ENCODE measurements around the gene TAS2R3.
"Not testable (repeated sequence)": the region's sequence is repeated elsewhere in the genome, so short reads cannot be mapped to it uniquely, and the experiment has no call there.

TAS2R3 gene, protein sequence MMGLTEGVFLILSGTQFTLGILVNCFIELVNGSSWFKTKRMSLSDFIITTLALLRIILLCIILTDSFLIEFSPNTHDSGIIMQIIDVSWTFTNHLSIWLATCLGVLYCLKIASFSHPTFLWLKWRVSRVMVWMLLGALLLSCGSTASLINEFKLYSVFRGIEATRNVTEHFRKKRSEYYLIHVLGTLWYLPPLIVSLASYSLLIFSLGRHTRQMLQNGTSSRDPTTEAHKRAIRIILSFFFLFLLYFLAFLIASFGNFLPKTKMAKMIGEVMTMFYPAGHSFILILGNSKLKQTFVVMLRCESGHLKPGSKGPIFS

DNA sequence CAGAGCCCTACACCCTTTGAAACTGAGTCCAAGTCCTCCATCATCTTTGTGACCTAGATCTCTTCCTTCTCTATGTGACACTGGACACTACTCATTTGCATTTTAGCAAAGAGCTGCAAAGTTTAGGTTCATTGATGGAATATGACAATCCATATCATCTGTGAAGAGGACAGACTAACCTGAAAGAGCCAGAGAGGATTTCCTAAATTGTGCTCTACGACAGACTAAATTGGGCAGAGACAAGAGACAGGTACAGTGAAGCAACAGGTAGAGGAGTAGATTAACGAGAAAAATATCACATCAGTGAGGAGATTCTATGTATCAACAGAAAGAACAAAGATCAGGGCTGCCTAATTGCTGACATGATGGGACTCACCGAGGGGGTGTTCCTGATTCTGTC, at the start of gene TAS2R3:
Gene TAS2R3, plus strand, starts transcription at position 301 of the 400 bp plus-strand sequence. Its CDS starts 62 bp downstream, at position 363.
- no peak for DNase-seq (ENCODE audit: low spot score)

DNA sequence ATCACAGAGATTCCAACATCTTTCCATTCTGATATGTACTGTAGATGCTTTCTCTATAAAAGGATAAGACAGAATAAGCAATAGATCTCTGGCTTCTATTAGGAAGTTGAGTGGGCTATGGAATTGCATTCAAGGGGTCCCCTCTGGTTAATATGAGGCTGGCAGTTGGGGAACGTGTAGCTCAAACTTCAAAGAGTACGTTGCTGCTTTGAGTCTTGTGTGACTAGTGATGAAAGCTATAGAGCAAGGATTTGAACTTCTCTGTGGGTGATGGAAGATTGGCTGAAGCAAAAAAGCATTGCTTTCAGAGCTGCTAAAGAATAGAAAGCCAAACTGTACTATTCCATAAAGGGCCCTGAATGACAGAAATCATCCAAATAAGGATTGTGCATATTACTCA, 49.3 kb upstream of the TAS2R3 start:
- no peak for DNase-seq (ENCODE audit: low spot score)

GRCh38 chr7:141715018-141715417, 48.9 kb upstream of the TAS2R3 start:
- no peak for DNase-seq (ENCODE audit: low spot score)

GRCh38 chr7:141715794-141716689, 47.9 kb upstream of the TAS2R3 start:
- DNase-seq (ENCODE audit: low spot score) = no peak

GRCh38 chr7:141717450-141717849, 46.4 kb upstream of the TAS2R3 start:
- DNase-seq (ENCODE audit: low spot score) = no peak

- DNase-seq (ENCODE audit: low spot score) = no peak
Observed at GRCh38 chr7:141722529-141722928, 41.4 kb upstream of the TAS2R3 start.

- no peak for DNase-seq (ENCODE audit: low spot score)
Observed at GRCh38 chr7:141729020-141729419, 34.9 kb upstream of the TAS2R3 start.

GRCh38 chr7:141731476-141732149, 32.3 kb upstream of the TAS2R3 start:
- DNase-seq (ENCODE audit: low spot score) = no peak

DNA sequence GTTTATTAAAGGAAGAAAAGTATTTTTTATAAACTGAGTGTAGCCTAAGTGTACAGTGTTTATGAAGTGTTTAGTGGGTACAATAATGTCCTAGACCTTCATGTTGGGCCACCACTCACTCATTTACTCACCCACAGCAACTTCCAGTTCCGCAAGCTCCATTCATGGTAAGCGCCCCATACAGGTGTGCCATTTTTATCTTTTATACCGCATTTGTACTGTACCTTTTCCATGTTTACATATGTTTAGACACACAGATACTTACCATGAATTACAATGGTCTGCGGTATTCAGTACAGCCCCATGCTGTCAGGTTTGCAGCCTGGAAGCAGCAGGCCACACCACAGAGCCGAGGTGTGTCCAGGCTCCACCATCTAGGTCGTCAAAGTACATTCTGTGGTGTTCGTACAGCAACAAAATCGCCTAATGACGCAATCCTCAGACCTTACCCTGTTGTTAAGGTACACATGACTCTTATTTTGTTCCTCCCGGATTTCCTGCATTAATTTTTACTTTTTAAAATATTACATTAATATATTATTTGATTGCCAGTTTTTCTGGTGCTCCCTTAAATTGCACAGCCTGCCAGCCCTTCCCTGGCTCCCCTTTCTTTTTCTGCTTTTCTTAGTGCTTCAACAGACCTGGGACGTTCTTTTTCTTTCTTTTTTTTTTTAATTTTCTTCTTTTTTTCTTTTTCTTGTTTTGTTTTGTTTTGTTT, 26.6 kb upstream of the TAS2R3 start:
- DNase-seq (ENCODE audit: low spot score) = peak; percentile 59

DNA sequence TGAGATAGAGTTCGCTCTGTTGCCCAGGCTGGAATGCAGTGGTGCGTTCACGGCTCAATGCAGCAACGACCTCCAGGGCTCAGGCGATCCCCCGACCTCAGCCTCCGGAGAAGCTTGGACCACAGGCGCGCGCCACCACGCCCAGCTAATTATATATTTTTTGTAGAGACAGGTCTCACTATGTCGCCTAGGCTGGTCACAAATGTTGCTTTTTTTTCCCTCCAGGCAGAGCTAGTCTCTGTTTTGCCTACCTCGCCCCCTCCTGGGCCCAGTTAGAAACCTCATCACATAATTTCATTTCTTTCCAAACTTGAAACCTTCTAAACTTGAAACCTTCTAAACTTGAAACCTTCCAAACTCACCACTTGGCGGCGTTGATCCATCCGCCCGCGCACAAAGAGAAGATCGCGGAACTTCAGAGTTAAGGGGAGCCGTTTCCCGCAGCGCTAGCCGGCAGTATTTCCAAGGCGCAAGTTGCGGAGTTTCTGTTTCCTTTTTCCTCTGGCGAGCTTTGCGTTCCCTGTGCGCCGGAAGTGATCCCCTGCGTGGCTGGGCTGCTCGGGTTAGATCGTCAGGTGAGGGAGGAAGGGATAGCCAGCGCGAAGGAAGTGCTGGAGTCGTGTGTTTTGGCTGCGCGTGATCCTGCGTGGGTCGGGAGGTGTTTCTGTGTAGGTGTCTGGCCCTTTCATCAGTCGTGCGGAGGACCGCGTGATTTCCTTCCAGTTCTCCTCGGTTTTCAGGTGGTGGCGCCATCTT, 25.9 kb upstream of the TAS2R3 start, which contains the start of gene SSBP1:
Gene SSBP1, plus strand, starts transcription at position 523 of the 756 bp plus-strand sequence. CDS start 809 bp downstream, outside the sequence.
- peak; percentile 100 for DNase-seq (ENCODE audit: low spot score)

DNA sequence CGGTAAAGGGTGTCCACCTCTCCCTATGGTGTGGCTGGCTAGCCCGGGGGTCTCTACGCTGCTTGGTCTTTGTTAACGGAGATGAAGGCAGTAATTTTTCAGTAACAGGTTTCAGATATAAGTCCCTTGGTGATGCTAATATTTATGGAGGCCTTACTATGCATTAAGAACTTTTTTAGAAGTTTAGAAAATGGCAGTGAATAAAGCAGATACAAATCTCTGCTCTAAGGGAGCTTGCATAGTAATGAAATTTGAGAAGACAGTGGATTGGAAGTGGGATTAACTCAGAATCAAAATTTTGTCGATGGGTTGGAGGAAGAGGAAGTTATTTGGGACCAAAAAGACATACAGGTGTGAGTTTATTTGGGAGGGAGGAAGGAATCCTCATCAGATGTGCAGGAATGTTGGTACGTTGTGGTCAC, 25.3 kb upstream of the TAS2R3 start:
- no peak for DNase-seq (ENCODE audit: low spot score)

GRCh38 chr7:141739250-141739649, 24.6 kb upstream of the TAS2R3 start:
- DNase-seq (ENCODE audit: low spot score) = no peak

DNA sequence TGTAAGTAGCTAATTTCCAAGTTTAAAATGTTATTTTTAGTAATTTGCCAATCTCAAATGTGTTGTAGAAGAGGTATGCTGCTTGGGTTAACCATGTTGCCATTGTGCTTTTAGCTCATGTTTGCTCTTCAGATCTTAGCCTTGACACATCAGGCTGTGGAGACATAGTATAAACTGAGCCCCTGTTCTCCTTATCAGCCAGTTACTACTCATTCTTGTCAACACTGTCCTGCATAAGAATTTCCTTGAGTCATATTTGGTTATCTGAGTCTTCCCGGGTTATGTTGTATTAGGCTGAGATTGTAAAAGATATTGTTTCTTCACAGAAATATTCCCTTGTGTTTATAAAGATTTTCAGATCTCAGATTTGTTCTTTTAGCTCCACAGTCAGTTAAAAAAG, 21.7 kb upstream of the TAS2R3 start:
- no peak for DNase-seq (ENCODE audit: low spot score)

GRCh38 chr7:141744131-141744530, 19.8 kb upstream of the TAS2R3 start:
- no peak for DNase-seq (ENCODE audit: low spot score)

GRCh38 chr7:141748396-141748795, 15.5 kb upstream of the TAS2R3 start:
- no peak for DNase-seq (ENCODE audit: low spot score)

GRCh38 chr7:141751904-141752303, 12.0 kb upstream of the TAS2R3 start:
- DNase-seq (ENCODE audit: low spot score) = not testable (repeated sequence)

DNA sequence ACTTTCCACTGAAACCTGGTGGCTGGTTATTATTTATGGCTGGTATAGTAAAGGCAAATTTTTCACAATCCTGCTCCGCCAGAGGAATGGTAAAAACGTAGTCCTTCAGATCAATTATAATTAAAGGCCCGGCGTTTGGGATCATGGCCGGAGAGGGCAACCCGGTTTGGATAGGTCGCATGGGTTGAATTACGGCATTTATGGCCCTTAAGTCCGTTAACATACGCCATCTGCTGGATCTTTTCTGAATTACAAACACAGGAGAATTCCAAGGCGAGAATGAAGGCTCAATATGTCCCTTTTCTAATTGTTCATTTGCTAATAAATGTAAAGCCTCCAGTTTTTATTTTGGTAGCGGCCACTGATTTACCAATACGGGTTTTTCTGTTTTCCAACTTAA, 11.3 kb upstream of the TAS2R3 start:
- DNase-seq (ENCODE audit: low spot score) = no peak

DNA sequence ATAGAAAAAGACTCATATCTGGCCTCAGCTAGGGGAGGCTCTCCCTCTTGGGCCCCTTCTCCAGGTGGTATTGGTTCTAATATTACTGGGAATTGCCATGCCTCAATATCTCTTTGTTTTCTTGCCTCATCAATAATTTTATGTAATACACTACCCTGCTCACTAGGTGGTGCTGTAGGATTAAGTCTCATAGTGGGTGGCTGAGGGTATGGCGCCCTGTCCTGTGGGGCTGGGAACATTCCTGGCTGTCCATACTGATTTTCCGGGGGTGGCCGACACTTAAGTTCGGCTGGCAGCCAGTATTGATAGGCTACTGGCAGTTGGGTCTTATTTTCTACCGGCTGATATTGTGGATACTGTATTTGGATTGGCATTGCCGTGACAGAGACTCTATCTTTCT, 9.0 kb upstream of the TAS2R3 start:
- peak; percentile 42 for DNase-seq (ENCODE audit: low spot score)

DNA sequence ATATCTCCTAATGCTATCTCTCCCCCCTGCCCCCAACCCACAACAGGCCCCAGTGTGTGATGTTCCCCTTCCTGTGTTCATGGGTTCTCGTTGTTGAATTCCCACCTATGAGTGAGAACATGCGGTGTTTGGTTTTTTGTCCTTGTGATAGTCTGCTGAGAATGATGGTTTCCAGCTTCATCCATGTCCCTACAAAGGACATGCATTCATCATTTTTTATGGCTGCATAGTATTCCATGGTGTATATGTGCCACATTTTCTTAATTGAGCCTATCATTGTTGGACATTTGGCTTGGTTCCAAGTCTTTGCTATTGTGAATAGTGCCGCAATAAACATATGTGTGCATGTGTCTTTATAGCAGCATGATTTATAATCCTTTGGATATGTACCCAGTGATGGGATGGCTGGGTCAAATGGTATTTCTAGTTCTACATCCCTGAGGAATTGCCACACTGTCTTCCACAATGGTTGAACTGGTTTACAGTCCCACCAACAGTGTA, 6.2 kb downstream of the TAS2R3 start:
- DNase-seq (ENCODE audit: low spot score) = not testable (repeated sequence)

DNA sequence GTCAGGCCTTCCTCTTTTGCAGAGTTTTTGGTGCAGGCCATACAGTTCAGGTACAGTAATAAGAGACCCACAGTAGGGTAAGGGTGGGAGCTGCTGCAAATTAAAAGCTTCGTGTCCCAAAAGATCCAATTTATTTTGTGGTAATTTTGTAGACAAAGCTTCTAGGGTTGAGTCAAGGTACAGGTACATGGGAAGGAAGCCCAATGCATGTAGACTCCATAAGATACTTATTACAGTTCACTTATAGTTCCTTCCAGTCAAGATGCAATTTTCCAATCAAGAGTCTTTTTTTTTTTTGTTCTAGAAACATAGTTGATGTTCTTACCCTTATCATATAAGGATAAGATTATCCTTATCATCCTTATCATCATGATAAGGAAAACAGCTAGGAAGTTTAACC, 12.5 kb downstream of the TAS2R3 start, which contains the start of gene TAS2R4:
Gene TAS2R4, plus strand, starts transcription at position 301 of the 400 bp plus-strand sequence. CDS start 1,815 bp downstream, outside the sequence.
- DNase-seq (ENCODE audit: low spot score) = no peak

Measured in LoVo (cell line).